ENCODE data around the gene NUPR2.
"Not testable (repeated sequence)": the region's sequence is repeated elsewhere in the genome, so short reads cannot be mapped to it uniquely, and the experiment has no call there.

The NUPR2 gene

GRCh38 chr7:56083150-56083785 lies 32.9 kb downstream of the NUPR2 start:
- no peak for DNase-seq

- DNase-seq, result no peak
Measured at GRCh38 chr7:56081626-56082340, 34.4 kb downstream of the NUPR2 start.

GRCh38 chr7:56080726-56081435 lies 35.3 kb downstream of the NUPR2 start:
- DNase-seq, result not testable (repeated sequence)

- no peak for DNase-seq
Measured at GRCh38 chr7:56079450-56080185, 36.6 kb downstream of the NUPR2 start.

GRCh38 chr7:56078196-56078595 lies 38.0 kb downstream of the NUPR2 start:
- no peak for DNase-seq

- DNase-seq, result no peak
Measured at GRCh38 chr7:56077681-56078080, 38.5 kb downstream of the NUPR2 start.

- DNase-seq, result peak; percentile 52 to 97
Measured at GRCh38 chr7:56074371-56074791, 41.8 kb downstream of the NUPR2 start.

- DNase-seq, result not testable (repeated sequence)
Measured at GRCh38 chr7:56066376-56066775, 49.8 kb downstream of the NUPR2 start.
